CD4-positive, alpha-beta T cell treated with Interleukin-21 for 1 hour (primary cell): ENCODE results near the gene MC1R.
"Not testable (repeated sequence)": the region's sequence is repeated elsewhere in the genome, so short reads cannot be mapped to it uniquely, and the experiment has no call there.

Source experiments
- DNase-seq: peaks from one replicate; pipeline ENCODE4 v3.0.0-alpha.2; 2020

The MC1R gene

DNA sequence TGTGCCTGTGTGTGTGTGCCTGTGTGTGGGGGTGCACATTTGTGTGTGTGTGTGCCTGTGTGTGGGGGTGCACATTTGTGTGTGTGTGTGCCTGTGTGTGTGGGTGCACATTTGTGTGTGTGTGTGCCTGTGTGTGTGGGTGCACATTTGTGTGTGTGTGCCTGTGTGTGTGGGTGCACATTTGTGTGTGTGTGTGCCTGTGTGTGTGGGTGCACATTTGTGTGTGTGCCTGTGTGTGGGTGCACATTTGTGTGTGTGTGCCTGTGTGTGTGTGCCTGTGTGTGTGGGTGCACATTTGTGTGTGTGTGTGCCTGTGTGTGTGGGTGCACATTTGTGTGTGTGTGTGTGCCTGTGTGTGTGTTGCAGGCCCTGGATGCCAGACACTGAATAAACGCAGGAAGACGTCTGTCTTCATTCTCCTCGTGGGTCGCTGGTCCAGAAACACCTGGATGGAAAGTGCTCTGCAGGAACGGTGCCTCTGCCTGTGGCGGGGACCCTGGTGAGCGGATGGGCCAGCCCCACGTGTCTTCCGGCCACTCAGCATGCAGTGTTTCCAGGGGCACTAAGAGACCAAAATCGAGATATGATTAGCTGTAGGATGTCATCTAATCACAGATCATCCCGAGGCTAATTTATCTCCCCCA lies 3.9 kb upstream of the MC1R start:
- DNase-seq = not testable (repeated sequence)

DNA sequence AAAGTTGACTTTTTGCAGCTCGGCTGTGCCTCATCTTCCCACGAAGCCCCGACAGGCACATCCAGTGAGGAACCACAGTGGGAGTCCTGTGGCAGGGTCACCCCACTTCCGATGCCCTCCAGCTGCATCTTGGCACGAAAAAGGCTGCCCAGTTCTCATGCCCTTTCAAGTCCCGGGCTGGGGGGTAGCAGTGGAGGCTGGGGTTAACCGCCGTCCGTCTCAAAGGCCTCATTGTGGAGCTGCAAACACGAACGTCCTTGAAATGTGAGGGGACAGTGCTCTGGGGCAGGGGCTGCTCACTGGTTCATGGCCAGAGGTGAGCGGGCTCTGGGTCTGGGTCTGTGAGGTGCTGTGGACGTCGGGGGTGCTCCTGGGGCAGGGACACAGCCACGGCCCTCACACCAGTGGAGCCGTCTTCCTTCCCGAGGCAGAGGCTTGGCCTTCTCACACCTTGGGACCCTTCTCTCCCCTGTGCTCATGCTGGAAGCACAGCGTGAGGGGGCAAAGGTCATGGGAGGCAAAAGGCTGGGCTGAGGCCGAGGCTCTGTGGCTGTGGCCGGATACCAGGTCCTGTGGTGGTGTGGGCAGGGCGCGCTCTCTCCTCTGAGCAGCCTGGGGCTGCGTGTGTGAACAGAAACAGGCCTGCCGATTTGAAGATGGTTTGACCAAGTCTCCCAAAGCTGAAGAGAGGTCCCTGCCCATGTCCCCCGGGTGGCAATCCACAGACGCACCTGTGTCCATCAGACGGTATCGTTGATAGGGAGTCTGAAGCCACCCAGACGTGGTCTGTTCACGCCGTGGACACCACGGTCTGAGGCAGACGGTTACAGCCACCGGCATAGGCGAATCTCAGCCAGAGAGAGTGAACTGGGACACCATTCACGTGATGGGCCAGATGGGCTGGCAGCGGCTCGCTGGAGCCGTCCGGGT lies 3.1 kb upstream of the MC1R start:
- no peak for DNase-seq

DNA sequence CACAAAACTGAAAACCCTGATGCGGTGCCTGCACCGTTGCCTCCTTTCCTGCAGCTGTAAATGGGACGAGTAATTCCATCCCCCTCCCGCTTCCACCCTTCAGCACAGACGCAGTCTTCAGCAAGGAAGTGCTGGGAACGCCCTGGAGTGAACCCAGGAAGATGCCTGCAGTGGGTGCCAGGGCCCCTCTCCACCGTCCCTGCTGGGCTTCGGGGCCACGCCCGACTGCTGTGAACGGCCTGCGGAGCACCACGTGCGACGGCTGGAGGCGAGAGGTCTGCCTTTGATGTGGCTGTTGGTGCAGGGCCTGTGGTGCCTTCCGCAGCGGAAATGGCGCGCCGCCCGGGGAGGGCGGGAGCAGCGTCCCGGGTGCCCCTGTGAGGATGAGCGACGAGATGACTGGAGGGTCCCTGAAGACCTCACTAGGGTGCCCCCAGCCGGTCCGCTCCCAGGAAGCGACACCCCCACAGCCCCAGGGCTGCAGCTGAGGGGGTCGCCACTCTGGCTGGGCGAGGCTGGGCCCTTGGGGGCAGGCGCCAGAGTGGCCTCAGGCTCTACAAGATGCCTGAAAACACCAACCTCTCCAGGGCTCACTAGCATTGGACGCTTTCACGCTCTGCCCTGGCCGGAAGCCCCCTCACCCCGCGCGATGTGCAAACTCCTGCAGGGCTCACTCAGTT lies 749 bp upstream of the MC1R start:
- peak; percentile 83 for DNase-seq

DNA sequence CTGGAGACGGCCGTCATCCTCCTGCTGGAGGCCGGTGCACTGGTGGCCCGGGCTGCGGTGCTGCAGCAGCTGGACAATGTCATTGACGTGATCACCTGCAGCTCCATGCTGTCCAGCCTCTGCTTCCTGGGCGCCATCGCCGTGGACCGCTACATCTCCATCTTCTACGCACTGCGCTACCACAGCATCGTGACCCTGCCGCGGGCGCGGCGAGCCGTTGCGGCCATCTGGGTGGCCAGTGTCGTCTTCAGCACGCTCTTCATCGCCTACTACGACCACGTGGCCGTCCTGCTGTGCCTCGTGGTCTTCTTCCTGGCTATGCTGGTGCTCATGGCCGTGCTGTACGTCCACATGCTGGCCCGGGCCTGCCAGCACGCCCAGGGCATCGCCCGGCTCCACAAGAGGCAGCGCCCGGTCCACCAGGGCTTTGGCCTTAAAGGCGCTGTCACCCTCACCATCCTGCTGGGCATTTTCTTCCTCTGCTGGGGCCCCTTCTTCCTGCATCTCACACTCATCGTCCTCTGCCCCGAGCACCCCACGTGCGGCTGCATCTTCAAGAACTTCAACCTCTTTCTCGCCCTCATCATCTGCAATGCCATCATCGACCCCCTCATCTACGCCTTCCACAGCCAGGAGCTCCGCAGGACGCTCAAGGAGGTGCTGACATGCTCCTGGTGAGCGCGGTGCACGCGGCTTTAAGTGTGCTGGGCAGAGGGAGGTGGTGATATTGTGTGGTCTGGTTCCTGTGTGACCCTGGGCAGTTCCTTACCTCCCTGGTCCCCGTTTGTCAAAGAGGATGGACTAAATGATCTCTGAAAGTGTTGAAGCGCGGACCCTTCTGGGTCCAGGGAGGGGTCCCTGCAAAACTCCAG lies 1.1 kb downstream of the MC1R start:
- DNase-seq = no peak

DNA sequence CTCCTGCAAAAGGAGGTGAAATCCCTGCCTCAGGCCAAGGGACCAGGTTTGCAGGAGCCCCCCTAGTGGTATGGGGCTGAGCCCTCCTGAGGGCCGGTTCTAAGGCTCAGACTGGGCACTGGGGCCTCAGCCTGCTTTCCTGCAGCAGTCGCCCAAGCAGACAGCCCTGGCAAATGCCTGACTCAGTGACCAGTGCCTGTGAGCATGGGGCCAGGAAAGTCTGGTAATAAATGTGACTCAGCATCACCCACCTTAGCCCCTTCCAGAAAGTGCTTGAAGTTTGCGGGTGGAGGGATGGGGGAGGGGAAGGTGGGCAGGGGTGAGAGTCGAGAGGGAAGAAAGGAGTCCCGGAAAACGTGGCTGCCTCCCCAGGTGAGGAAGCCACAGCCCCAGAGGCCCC lies 2.1 kb downstream of the MC1R start:
- DNase-seq = no peak

DNA sequence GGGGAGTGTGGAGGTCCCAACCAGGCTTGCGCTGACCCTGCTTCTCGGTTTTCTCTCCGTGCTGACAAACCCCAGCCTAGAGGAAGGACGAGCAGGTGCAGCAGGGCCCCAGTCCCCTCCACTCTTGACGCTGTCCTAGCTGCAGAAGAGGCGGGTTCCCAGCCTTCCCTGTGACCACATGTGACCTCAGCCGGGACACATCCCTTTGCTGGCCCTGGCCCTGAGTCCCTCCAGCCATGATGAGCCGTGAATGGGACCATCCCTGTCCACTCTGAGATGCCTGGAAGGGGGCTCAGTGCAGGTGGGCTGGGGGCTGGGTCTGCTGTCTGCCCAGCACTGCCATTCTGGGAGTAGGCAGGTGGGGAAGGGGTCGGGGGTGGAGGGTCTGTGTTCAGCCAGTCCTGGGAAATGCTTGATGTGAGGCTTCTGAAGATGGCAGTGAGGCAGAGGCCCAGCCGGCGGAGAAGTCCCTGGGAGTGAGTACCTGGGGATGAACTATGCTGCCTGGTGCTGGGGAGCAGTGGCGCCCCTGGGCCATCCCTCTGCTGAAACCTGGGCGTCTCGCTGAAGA lies 2.6 kb downstream of the MC1R start:
- DNase-seq = no peak

DNA sequence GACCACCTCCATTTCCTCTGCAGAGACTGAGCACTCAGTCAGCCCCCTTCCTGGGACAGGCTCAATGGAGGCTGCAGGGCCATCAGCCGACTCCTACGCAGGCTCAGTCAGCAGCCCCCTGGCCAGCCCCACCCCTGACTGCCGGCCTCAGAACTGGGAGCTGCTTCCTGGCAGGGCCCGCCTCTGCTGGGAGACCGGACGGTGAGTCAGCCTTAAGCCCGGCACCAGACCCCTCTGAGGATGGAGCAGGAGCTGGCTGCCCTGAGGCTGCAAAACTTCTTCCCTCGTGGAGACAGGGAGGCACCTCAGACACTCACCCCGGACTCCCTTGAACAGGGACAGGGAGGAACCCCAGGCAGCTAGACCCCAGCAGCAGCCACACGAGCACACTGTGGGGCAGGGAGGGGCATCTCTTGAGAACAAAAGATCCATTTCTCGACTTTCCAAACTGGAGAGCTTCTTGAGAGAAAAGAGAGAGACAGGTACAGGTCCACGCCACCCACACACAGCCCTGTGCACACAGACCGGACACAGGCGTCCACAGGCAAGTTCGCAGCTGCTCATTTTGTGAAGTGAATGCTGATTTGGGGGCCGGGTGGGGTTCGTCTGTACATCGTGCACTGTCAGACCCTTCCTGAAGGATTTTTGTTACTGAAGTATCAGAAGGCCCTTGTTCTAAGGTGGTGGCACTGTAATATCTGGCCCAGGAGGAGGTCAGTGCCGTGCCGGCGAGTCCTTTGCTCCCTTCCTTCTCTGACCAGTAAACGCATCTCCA lies 3.2 kb downstream of the MC1R start:
- no peak for DNase-seq

DNA sequence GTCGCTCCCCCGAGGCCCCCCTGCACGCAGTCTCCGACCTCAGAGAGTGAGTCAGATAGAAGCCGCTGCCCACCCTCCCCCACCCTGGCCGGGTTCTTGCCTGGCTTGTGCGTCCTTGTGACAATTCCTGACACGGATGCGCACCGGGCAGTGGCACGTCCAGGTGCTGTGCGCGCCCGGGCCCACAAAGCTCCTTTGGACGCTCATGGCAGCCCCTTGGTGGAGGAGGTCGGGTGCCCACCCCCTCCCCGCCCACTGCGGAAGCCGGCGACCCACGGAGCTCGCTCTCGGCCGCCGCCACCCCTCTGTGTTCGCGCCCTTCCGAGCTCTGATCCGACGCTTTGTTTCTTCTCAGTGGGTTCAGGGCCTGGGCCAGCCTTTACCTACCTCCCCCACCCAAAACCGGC lies 3.8 kb downstream of the MC1R start:
- no peak for DNase-seq

DNA sequence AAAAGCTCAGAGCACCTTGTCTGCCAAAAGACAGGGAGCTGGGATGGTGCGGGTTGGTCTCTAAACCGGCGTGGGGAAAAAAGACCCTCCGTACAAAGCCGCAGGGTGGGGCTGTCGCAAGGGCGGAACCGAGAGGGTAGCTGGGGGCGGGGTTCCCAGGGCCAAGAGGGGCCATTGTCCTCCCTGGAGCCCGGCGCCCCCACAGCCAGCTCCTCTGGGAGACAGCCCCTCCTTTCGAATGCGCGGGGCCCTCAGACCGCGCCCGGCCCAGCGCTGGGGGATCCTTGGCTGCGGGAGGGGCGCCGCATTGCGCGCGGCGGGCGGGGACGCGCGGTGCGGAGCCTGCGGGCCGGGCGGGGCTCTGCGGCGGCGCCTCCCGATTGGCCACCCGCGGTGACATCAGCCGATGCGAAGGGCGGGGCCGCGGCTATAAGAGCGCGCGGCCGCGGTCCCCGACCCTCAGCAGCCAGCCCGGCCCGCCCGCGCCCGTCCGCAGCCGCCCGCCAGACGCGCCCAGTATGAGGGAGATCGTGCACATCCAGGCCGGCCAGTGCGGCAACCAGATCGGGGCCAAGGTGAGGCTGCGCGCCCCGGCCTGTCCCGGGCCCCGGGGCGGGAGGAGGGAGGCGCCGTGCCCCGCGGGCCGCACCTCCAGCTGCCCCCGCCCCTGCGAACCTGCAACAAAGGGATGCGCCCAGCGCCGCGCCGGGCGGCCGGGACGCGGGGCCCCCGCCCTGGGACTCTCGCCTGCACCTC lies 4.4 kb downstream of the MC1R start, which contains the start of gene TUBB3:
Gene TUBB3, plus strand, starts transcription at position 459 of the 756 bp plus-strand sequence. Its CDS starts 60 bp downstream, at position 519.
- DNase-seq = peak; percentile 35

DNA sequence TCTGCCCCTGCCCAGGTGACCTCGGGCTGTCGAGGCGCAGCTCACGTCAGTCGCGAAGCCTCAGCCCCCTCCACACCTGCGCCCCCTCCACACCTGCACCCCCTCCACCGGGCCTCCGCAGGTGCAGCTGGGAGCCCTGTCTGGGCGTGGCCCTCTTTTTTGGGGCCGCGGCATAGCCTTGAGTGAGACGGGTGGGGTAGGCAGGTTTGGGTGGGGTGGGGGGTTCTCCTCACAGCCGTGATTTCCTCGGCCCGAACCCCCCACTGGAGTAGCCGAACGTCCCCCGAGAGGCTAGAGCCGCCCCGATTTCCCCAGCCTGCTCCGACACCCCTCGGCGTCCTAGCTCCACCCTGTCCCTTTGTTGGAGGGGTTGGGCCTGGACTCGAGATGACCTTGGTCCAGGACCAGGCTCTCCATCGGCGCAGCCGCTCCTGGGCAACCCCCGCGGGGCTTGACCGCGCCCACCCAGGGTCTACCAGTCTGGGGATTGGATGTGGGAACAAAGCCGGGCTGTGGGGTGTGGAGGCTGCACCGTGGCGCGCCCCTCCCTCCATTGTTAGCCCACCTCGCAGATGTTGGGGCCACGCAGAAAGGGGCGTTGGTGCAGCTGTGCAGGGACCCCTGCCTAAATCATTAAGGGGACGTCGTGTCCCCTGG lies 5.1 kb downstream of the MC1R start:
- no peak for DNase-seq

DNA sequence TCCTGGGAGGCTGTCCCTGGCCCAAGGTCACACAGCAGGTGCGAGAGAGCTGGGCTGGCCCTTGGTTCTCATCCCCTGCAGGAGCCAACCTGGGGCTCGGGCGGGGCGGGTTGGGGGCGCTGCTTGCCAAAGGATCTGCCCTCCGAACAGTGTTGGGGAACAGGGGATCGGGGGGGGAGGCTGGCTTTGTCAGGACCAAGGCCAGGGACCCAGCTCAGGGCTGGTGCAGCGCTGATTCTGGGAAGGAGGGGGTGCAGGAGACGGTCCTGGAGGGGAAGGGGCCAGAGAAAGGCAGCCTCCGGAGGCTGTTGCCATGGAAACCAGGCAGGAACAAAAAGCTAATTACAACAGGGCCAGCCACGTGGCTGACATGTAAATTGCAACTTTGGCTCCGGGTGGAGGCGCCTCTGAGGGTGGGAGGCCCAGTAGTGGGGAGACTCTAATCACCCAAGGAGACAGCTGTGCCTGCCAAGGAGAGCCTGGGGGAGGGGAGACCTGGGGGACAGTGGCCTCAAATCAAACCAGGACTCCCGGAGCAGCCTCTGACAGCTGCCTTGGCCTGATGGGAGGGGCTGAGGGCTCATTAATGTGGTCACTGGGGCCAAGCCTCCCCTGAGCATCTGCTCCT lies 5.7 kb downstream of the MC1R start:
- peak; percentile 48 for DNase-seq

DNA sequence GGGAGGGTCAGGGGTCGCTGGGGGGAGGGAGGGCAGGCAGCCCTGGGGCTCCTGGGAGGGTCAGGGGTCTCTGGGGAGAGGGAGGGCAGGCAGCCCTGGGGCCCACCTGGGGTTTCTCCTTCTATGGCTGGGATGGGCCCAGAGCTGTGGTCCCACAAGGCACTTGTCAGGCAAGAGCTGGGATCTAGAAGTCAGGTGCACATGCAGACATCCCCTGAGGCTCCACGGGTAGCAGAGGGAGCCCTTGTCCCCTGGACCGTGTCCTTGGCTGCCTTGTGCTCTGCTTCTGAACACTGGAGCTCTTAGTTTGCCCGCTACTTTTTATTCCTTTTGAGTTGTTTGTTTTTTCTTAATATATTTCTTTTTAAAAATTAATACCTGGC lies 6.3 kb downstream of the MC1R start:
- DNase-seq = no peak

DNA sequence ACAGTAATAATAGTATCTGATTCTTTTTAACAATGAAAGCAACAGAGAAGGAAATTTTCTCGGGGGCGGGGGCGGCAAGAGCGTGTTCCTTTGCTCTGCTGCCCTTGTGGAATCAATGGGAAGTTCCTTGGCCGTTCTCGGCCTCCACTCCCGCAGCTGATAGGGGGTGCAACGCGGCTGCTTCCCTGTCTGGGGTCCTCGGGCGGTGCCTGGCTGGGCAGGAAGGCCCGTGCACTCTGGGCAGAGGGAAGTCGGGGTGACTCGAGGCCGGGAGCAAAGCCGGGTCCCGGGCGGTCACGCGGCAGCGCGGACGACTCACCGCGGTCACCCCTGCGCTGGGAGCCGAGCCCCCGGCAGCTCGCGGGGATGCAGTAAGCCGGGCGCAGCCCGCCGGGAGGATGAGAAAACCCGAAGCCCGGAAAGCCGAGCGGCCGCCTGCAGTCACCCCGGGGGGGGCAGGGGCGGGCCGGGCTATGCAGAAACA lies 7.0 kb downstream of the MC1R start:
- DNase-seq = no peak

DNA sequence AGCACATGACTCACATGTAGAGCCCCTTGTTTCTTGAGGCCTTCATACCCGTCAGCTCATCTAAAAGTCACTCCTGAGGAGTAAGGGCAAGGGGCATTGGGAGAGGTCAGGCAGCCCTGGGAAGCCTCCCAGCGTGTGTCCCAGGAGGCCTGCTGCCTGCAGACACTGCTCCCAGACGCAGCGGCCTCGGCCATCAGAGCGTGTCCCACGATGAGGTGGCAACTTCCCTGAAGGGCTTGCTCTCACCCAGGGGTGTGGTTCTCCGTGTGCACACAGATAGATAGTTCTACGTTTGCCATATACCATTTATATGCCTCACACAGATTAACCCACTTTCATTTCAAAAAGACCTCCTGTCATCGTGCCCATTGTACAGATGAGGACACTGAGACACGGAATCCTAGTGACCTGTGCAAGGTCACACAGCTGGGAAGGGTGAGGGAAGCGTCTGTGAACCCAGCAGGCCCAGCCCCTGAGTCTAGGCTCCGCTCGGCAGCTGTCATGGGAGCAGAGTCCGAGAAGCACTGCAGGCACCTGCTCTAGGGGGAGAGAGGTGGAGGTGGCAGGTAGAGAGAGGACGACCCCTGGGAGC lies 12.7 kb downstream of the MC1R start:
- no peak for DNase-seq

DNA sequence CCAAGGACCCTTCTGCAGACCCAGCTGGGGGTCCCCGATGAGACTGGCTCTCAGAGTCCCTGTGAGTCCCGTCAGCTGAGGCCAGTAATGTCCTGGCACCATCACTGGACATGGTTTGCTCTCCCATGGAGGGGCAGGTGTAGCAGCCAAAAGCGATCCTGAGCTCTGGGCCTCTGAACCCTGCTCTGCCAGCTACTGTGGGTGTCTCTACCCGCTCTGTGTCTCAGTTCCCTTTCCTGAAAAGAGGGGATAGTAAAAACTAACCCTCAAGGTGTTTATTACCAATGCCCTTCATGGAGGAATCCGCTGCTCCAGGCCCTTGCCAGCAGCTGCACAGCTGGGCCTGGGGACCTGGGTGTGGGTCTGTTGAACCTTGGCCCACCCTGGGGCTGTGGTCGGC lies 13.3 kb downstream of the MC1R start:
- DNase-seq = no peak

DNA sequence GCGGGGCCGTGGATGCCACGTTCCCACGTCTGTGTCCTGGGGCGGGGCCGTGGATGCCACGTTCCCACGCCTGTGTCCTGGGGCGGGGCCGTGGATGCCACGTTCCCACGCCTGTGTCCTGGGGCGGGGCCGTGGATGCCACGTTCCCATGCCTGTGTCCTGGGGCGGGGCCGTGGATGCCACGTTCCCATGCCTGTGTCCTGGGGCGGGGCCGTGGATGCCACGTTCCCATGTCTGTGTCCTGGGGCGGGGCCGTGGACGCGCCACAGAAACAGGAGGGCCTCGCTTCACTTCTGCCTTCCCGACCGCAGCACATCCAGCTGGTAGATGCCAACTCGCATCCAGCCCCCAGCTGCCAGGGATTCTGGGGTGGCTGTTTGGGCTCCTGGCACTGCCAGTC lies 15.4 kb downstream of the MC1R start:
- not testable (repeated sequence) for DNase-seq

DNA sequence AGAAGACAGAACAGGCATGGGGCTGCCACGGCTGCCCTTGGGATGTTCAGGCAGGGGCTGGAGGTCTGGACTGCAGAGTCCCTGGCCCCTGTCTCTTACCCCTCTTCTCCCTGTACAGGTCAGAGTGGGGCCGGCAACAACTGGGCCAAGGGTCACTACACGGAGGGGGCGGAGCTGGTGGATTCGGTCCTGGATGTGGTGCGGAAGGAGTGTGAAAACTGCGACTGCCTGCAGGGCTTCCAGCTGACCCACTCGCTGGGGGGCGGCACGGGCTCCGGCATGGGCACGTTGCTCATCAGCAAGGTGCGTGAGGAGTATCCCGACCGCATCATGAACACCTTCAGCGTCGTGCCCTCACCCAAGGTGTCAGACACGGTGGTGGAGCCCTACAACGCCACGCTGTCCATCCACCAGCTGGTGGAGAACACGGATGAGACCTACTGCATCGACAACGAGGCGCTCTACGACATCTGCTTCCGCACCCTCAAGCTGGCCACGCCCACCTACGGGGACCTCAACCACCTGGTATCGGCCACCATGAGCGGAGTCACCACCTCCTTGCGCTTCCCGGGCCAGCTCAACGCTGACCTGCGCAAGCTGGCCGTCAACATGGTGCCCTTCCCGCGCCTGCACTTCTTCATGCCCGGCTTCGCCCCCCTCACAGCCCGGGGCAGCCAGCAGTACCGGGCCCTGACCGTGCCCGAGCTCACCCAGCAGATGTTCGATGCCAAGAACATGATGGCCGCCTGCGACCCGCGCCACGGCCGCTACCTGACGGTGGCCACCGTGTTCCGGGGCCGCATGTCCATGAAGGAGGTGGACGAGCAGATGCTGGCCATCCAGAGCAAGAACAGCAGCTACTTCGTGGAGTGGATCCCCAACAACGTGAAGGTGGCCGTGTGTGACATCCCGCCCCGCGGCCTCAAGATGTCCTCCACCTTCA lies 16.2 kb downstream of the MC1R start:
- no peak for DNase-seq

DNA sequence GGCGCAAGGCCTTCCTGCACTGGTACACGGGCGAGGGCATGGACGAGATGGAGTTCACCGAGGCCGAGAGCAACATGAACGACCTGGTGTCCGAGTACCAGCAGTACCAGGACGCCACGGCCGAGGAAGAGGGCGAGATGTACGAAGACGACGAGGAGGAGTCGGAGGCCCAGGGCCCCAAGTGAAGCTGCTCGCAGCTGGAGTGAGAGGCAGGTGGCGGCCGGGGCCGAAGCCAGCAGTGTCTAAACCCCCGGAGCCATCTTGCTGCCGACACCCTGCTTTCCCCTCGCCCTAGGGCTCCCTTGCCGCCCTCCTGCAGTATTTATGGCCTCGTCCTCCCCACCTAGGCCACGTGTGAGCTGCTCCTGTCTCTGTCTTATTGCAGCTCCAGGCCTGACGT lies 17.0 kb downstream of the MC1R start:
- not testable (repeated sequence) for DNase-seq
